Left lobe of liver (tissue), 2 donors: ENCODE measurements around the gene DBP. TPM values are rescaled to one million over a fixed set of nuclear protein-coding genes. Genes with fewer than 3 reads are reported as not detected.
A peak's percentile ranks its signal among the peaks of the same experiment; 100 is the strongest.
"Not testable (repeated sequence)": the region's sequence is repeated elsewhere in the genome, so short reads cannot be mapped to it uniquely, and the experiment has no call there.

Source experiments
- ATAC-seq: fragments of 200-7000 bp; cut with Tn5 transposase; one replicate; pipeline ENCODE4 v1.9.1; 2020; ENCODE audit warnings: mild to moderate bottlenecking, moderate library complexity
- DNase-seq: peaks from one replicate; pipeline ENCODE4 v3.0.0-alpha.2; 2020; ENCODE audit warnings: low spot score
- total RNA-seq: library from RNA; stranded (reverse); gene quantifications from one replicate; pipeline ENCODE4 v1.2.1, GENCODE V29; 2021
- donor health status: DM: no; HTN: no; CAD: no; lungs with moderate emphysema.
- donor health status: DM: no; HTN: yes; CAD: no.

DBP gene
- total RNA-seq, result 11.4 TPM

- peak; percentile 21 for ATAC-seq
Observed at GRCh38 chr19:48636859-48637448, at the start of gene DBP. TSS of gene DBP (minus strand) at chr19:48637379. CDS start at chr19:48636994, 385 bp downstream.

DNA sequence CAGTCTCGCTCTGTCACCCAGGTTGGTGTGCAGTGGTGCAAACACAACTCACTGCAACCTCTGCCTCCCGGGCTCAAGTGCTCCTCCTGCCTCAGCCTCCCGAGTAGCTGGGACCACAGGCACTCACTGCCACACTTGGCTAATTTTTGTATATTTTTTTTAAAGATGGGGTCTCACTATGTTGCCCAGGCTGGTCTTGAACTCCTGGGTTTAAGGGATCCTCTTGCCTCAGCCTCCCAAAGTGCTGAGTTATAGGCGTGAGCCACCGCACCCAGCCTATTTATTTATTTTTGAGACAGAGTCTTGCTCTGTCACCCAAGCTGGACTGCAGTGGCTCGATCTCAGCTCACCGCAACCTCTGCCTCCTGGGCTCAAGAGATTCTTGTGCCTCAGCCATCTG is 49.5 kb upstream of the DBP start:
- DNase-seq, ATAC-seq: not testable (repeated sequence)

More at GRCh38 chr19:48636859-48637448, at the start of gene DBP:
- DNase-seq, result peak; percentile 70

DNA sequence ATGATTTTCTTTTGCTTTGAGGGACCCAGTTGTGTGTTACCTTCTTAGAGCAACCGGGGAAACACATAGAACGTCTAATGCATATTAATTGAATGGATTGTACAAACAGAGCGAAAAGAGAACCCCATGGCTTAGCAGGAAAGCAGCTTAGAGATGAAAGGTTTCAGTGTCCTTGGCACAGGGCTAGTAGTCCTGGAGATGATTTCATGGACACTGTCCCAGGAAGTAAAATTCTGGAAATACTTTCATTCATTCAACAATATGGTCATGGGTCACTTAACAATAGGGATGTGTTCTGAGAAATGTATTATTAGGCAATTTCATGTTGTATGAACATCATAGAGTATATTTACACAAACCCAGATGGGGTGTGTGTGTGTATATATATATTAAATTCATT is 48.9 kb upstream of the DBP start:
- DNase-seq, result no peak
- ATAC-seq, result no peak

DNA sequence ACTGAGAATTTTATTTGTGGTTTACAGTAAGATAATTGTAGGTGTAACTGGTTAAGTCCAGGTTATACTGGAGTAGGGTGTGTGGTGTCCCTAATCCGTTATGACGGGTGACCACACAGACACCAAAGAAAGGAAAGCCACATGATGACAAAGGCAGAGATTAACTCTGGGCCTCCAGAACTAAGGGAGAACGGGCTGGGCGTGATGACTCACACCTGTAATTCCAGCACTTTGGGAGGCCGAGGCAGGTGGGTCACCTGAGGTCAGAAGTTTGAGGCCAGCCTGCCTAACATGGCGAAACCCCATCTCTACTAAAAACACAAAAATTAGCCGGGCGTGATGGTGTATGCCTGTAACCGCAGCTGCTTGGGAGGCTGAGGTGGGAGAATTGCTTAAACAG is 48.4 kb upstream of the DBP start:
- ATAC-seq, result no peak

GRCh38 chr19:48683349-48683748 is 46.2 kb upstream of the DBP start:
- ATAC-seq (peak; percentile 42), DNase-seq (no peak)

More for the DNA sequence above, 48.4 kb upstream of the DBP start:
- no peak for DNase-seq

DNA sequence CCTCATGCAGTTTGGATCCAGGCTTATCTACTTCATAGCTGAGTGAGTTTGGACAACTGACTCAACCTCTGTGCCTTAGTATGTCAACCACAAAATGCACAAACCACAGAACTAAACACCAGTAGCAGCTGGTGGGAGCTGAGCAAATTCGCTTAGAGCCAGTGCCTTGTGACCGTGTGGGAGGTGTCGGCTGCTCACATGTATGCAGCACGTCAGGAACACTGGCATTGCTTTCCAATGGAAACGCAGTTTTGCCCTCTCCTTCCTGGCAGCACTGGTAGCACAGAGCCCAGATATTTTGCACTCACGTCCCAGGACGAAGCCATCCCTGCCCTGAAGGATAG is 43.9 kb upstream of the DBP start:
- ATAC-seq (no peak), DNase-seq (no peak)

- DNase-seq (no peak), ATAC-seq (no peak)
Observed at GRCh38 chr19:48680436-48681126, 43.4 kb upstream of the DBP start.

- ATAC-seq, DNase-seq: not testable (repeated sequence)
Observed at GRCh38 chr19:48680006-48680405, 42.8 kb upstream of the DBP start.

- ATAC-seq (no peak), DNase-seq (no peak)
Observed at GRCh38 chr19:48678201-48678600, 41.0 kb upstream of the DBP start.

GRCh38 chr19:48676887-48677286 is 39.7 kb upstream of the DBP start:
- no peak for DNase-seq
- ATAC-seq, result no peak

GRCh38 chr19:48676487-48676886 is 39.3 kb upstream of the DBP start:
- ATAC-seq (no peak), DNase-seq (no peak)

- DNase-seq, result peak; percentile 80
- ATAC-seq, result peak; percentile 93
Observed at GRCh38 chr19:48674921-48675824, 38.0 kb upstream of the DBP start.

- ATAC-seq (no peak), DNase-seq (no peak)
Observed at GRCh38 chr19:48674216-48674809, 37.1 kb upstream of the DBP start.

DNA sequence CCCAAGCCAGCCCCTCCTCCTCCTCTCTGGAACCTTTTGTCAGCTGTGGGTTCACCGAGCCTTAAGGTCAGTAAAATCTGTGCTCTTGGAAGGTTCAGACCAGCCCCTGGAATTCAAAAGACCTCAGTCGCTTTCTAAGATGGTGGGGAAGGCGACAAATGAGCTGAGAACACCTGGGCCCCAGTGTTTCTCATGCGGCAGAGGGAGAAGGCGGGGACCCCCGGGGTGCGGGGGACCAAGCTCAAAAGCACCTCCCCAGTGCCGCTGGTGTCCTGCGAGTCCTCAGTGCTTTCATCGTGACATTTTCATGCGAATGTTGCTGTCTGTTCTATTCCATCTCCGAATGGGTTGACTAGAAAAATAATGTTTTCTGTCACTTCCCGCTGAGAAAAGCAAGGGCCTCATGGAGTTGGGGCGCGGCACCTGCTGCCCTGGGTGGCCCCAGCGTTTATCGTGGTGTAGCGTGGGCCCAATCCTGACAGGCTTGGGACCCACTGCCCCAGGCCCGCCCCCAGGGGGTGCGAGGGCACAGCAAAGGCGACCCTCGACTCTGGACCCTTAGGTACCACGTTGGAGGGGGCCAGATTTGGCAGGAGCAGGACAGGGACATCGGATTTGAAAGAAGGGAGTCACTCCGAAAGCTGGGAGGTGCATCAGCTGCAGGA is 36.4 kb upstream of the DBP start:
- DNase-seq (no peak), ATAC-seq (no peak)

DNA sequence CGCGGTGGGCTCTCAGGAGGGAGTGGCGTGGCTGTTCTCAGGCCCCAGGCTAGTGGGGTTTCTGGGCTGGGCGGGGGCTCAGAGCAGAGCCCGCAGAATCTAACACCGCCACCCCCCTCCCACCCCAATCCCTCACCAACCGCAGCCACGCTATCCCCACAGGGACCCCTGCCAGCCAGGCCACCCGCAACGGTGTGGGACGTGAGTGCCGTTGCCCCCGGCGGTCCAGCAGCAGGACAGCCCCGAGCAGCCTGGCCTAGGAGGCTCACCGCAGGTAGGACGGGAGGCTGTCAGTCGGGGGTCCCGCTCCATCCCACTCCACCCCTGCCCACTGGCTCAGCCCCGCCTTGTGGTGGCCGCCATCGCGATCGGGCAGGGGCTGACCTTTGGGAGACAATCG is 35.8 kb upstream of the DBP start, which contains the start of gene NTN5:
TSS of gene NTN5 (minus strand) at position 24 of the 400 bp plus-strand sequence. CDS start 2,031 bp downstream, outside the sequence.
- no peak for DNase-seq
- ATAC-seq, result no peak

GRCh38 chr19:48671446-48671995 is 34.3 kb upstream of the DBP start:
- ATAC-seq, result no peak
- no peak for DNase-seq

- no peak for ATAC-seq
- DNase-seq, result no peak
Observed at GRCh38 chr19:48670699-48671445, 33.7 kb upstream of the DBP start.

- DNase-seq, result no peak
- ATAC-seq, result no peak
Observed at GRCh38 chr19:48669903-48670668, 32.9 kb upstream of the DBP start.

GRCh38 chr19:48668761-48669160 is 31.6 kb upstream of the DBP start:
- no peak for DNase-seq
- no peak for ATAC-seq
